ENCODE results near the gene GLI2.

The GLI2 gene

GRCh38 chr2:120715941-120716340 is 19.7 kb upstream of the GLI2 start:
- no peak for DNase-seq

GRCh38 chr2:120716641-120717585 is 18.8 kb upstream of the GLI2 start:
- no peak for DNase-seq

- DNase-seq: no peak
These were observed 16.2 kb upstream of the GLI2 start for GRCh38 chr2:120719491-120719890.

- no peak for DNase-seq
These were observed 15.4 kb upstream of the GLI2 start for GRCh38 chr2:120720231-120720630.

- DNase-seq: no peak
These were observed 14.8 kb upstream of the GLI2 start for GRCh38 chr2:120720746-120721375.

- no peak for DNase-seq
These were observed 13.5 kb upstream of the GLI2 start for GRCh38 chr2:120722246-120722567.

- no peak for DNase-seq
These were observed 12.9 kb upstream of the GLI2 start for GRCh38 chr2:120722568-120723421.

GRCh38 chr2:120726245-120726644 is 9.4 kb upstream of the GLI2 start:
- no peak for DNase-seq

GRCh38 chr2:120729406-120730399 is 6.0 kb upstream of the GLI2 start:
- no peak for DNase-seq

GRCh38 chr2:120731175-120731574 is 4.5 kb upstream of the GLI2 start:
- no peak for DNase-seq

GRCh38 chr2:120732506-120733237 is 3.0 kb upstream of the GLI2 start:
- DNase-seq: no peak

- DNase-seq: no peak
These were observed 2.3 kb upstream of the GLI2 start for GRCh38 chr2:120733238-120733932.

- DNase-seq: no peak
These were observed 577 bp upstream of the GLI2 start for GRCh38 chr2:120734930-120735651.

GRCh38 chr2:120736202-120736623 is 545 bp downstream of the GLI2 start:
- DNase-seq: no peak

GRCh38 chr2:120736624-120737339 is 1.1 kb downstream of the GLI2 start:
- no peak for DNase-seq

- DNase-seq: no peak
These were observed 1.9 kb downstream of the GLI2 start for GRCh38 chr2:120737340-120738101.

GRCh38 chr2:120738117-120738516 is 2.4 kb downstream of the GLI2 start:
- DNase-seq: no peak

- no peak for DNase-seq
These were observed 3.2 kb downstream of the GLI2 start for GRCh38 chr2:120738786-120739437.
